Transverse colon (tissue), 4 donors: ENCODE data around the gene MKRN2. TPM values are rescaled to one million over a fixed set of nuclear protein-coding genes. Genes with fewer than 3 reads are reported as not detected.

ENCODE experiments used
- DNase-seq: peaks from one replicate; pipeline ENCODE4 v3.0.0-alpha.2; 2019
- H3K27ac ChIP-seq, 4 donors: fragments of 200-600 bp; sonication (generic); 2 replicates each; pipeline ENCODE4 v1.5.1; 2016 to 2018; ENCODE audit warnings: inconsistent platforms in 4 of 4
- H3K27me3 ChIP-seq: fragments of 200-600 bp; sonication (generic); 2 replicates; pipeline ENCODE4 v1.5.1; 2017; ENCODE audit warnings: inconsistent platforms
- H3K36me3 ChIP-seq, 4 donors: fragments of 200-600 bp; sonication (generic); 2 replicates each; pipeline ENCODE4 v1.5.1; 2017 to 2019; ENCODE audit warnings: inconsistent platforms in 4 of 4
- H3K4me1 ChIP-seq, 4 donors: fragments of 200-600 bp; sonication (generic); 2 replicates each; pipeline ENCODE4 v1.5.1; 2017 to 2020; ENCODE audit warnings: inconsistent platforms in 4 of 4
- H3K4me3 ChIP-seq, 4 donors: fragments of 200-600 bp; sonication (generic); 1 replicate in 1 of 4; 2 replicates in 3 of 4; pipeline versions ENCODE4 v1.5.1 to v1.6.1; 2017 to 2019; ENCODE audit warnings: inconsistent platforms in 4 of 4
- H3K9me3 ChIP-seq, 2 donors: fragments of 200-600 bp; sonication (generic); 2 replicates each; pipeline ENCODE4 v1.5.1; 2017 to 2019; ENCODE audit warnings: inconsistent platforms in 2 of 2
- CTCF ChIP-seq, 5 experiments: fragments of 200-600 bp in 3 of 5; fragments of 450-650 bp in 2 of 5; sonication (generic) in 3 of 5; IDR thresholded peaks; 1 replicate in 2 of 5; 2 replicates in 3 of 5; pipeline ENCODE4 v1.5.1; 2016 to 2017; ENCODE audit warnings: antibody characterized with exemption in 5 of 5, inconsistent platforms in 3 of 5, mild to moderate bottlenecking in 2 of 5, moderate library complexity in 1 of 5
- EP300 ChIP-seq: sonication (generic); formaldehyde crosslinking; IDR thresholded peaks from one replicate; pipeline ENCODE4 v1.6.1; 2017; ENCODE audit warnings: antibody characterized with exemption, low read depth
- POLR2A ChIP-seq: fragments of 450-650 bp; IDR thresholded peaks from one replicate; pipeline ENCODE4 v1.6.1; 2016; ENCODE audit warnings: antibody characterized with exemption, mild to moderate bottlenecking, moderate library complexity
- POLR2AphosphoS5 ChIP-seq, 3 donors: sonication (generic); formaldehyde crosslinking; IDR thresholded peaks; one replicate each; pipeline ENCODE4 v1.6.1; 2016; ENCODE audit warnings: antibody characterized with exemption in 3 of 3
- WGBS, 2 donors: methylation state at CpG; one replicate each; pipeline ENCODE4 v1.1.5; 2018; ENCODE audit warnings: low coverage in 1 of 2; 5-methylcytosine and 5-hydroxymethylcytosine counted together
- in situ Hi-C, 4 donors: fragments of 200-750 bp; cut with MboI; loops; one replicate each; pipeline versions ENCODE4 v1.15.0 to v1.15.1; 2017; ENCODE audit warnings: low sequenced_read_pairs in 3 of 4, low pct_ligation_motif_present in 1 of 4, low pct_unique_long_range_greater_than_20kb in 1 of 4
- intact Hi-C: fragments of 100-400 bp; cut with DNase I; formaldehyde crosslinking; loops from one replicate; pipeline ENCODE4 v1.15.1; 2023; ENCODE audit warnings: low total_unique reads
- total RNA-seq, 4 donors: library from RNA; depleted of rRNA; stranded (reverse); fragments of >200 nt; gene quantifications; one replicate each; pipeline ENCODE4 v1.1.0, GENCODE V29; 2016

The MKRN2 gene
- total RNA-seq, 4 donors from 2014 or later = 22.9 to 30.6 (median 25.4) TPM

GRCh38 chr3:12571986-12572385 is 15.1 kb downstream of the MKRN2 start:
- no peaks in the 10 kb centered on the region for H3K9me3 ChIP-seq
- H3K36me3 ChIP-seq = peaks cover 0 to 63% (median 23%) of the 10 kb centered on the region in 4 donors
- H3K27ac ChIP-seq = no peak overlapping the region
- no peaks in the 10 kb centered on the region for H3K27me3 ChIP-seq
- 95 to 96% methylated on average over 2 to 11 of the region's 11 CpGs for WGBS, 2 donors
- no peak for TF ChIP-seq POLR2A
- no peak for TF ChIP-seq EP300
- TF ChIP-seq POLR2AphosphoS5 (IDR thresholded peaks at IDR 0.05) = no peak
- no peak for TF ChIP-seq CTCF (IDR thresholded peaks at IDR 0.05)
- intact Hi-C loops = no loop called here
- in situ Hi-C loops = loop anchor here in 1 of 4 donors (25.0 kb wide), 1 partner anchor 140 kb away; no protein-coding TSS in a partner anchor
- H3K4me3 ChIP-seq = no peak overlapping the region
- peaks cover 0 to 7% (median 3%) of the 10 kb centered on the region in 4 donors for H3K4me1 ChIP-seq
- no peak for DNase-seq

GRCh38 chr3:12574131-12574530 is 17.2 kb downstream of the MKRN2 start:
- WGBS, 2 donors = 97% methylated on average over 6 of the region's 6 CpGs; no CpG with 5 or more reads in 1 of the 2 donors
- no peak for DNase-seq
- no peaks in the 10 kb centered on the region for H3K27me3 ChIP-seq
- peaks cover 0 to 72% (median 29%) of the 10 kb centered on the region in 4 donors for H3K36me3 ChIP-seq
- no peaks in the 10 kb centered on the region for H3K9me3 ChIP-seq
- no peak overlapping the region for H3K27ac ChIP-seq
- TF ChIP-seq POLR2A = no peak
- TF ChIP-seq EP300 = no peak
- TF ChIP-seq POLR2AphosphoS5 (IDR thresholded peaks at IDR 0.05) = no peak
- TF ChIP-seq CTCF (IDR thresholded peaks at IDR 0.05) = no peak
- peaks cover 0 to 7% (median 3%) of the 10 kb centered on the region in 4 donors for H3K4me1 ChIP-seq
- in situ Hi-C loops = loop anchor here in 1 of 4 donors (25.0 kb wide), 1 partner anchor 138 kb away; no protein-coding TSS in a partner anchor
- intact Hi-C loops = no loop called here
- no peak overlapping the region for H3K4me3 ChIP-seq

GRCh38 chr3:12574661-12575060 is 17.8 kb downstream of the MKRN2 start:
- TF ChIP-seq CTCF (IDR thresholded peaks at IDR 0.05) = no peak
- no peak for TF ChIP-seq EP300
- TF ChIP-seq POLR2AphosphoS5 (IDR thresholded peaks at IDR 0.05) = no peak
- no peak for TF ChIP-seq POLR2A
- H3K27ac ChIP-seq = no peak overlapping the region
- no peaks in the 10 kb centered on the region for H3K27me3 ChIP-seq
- intact Hi-C loops (no loop called here), in situ Hi-C loops (loop anchor here in 1 of 4 donors (25.0 kb wide), 1 partner anchor 138 kb away; no protein-coding TSS in a partner anchor)
- no peak for DNase-seq
- H3K4me1 ChIP-seq = peaks cover 0 to 7% (median 4%) of the 10 kb centered on the region in 4 donors
- no peaks in the 10 kb centered on the region for H3K9me3 ChIP-seq
- peaks cover 0 to 67% (median 29%) of the 10 kb centered on the region in 4 donors for H3K36me3 ChIP-seq
- H3K4me3 ChIP-seq = no peak overlapping the region
- 61% methylated on average over 7 of the region's 7 CpGs; no CpG with 5 or more reads in 1 of the 2 donors for WGBS, 2 donors

- in situ Hi-C loops = no loop called here
- H3K9me3 ChIP-seq = no peaks in the 10 kb centered on the region
- peaks cover 0 to 51% (median 25%) of the 10 kb centered on the region in 4 donors for H3K36me3 ChIP-seq
- no peak overlapping the region for H3K4me3 ChIP-seq
- H3K27ac ChIP-seq = no peak overlapping the region
- intact Hi-C loops = no loop called here
- DNase-seq = no peak
- H3K4me1 ChIP-seq = peaks cover 0 to 7% (median 5%) of the 10 kb centered on the region in 4 donors
- TF ChIP-seq POLR2AphosphoS5 (IDR thresholded peaks at IDR 0.05) (no peak), POLR2A (no peak), CTCF (IDR thresholded peaks at IDR 0.05) (no peak), EP300 (no peak)
- no peaks in the 10 kb centered on the region for H3K27me3 ChIP-seq
- WGBS, 2 donors = 69 to 98% methylated on average over 3 to 5 of the region's 5 CpGs
Measured at GRCh38 chr3:12577379-12577778, 20.5 kb downstream of the MKRN2 start.
